Esophagus muscularis mucosa (tissue), 4 donors: ENCODE measurements around the gene SLC35B2.

Experiments used
- EP300 ChIP-seq: sonication (generic); formaldehyde crosslinking; IDR thresholded peaks from one replicate; pipeline ENCODE4 v1.6.1; 2017; ENCODE audit warnings: antibody characterized with exemption
- POLR2A ChIP-seq: fragments of 450-650 bp; IDR thresholded peaks from one replicate; pipeline ENCODE4 v1.6.1; 2017; ENCODE audit warnings: antibody characterized with exemption, moderate library complexity, mild to moderate bottlenecking, low read depth
- POLR2AphosphoS5 ChIP-seq, 2 donors: sonication (generic); formaldehyde crosslinking; IDR thresholded peaks; one replicate each; pipeline ENCODE4 v1.6.1; 2017; ENCODE audit warnings: antibody characterized with exemption in 2 of 2
- TF ChIP-seq, protein P1 (sequence below), 3 experiments: fragments of 200-600 bp in 2 of 3; fragments of 450-650 bp in 1 of 3; sonication (generic) in 2 of 3; IDR thresholded peaks; one replicate each; pipeline ENCODE4 v1.5.1; 2017 to 2019; ENCODE audit warnings: antibody characterized with exemption in 3 of 3, mild to moderate bottlenecking in 2 of 3, moderate library complexity in 1 of 3

DNA sequence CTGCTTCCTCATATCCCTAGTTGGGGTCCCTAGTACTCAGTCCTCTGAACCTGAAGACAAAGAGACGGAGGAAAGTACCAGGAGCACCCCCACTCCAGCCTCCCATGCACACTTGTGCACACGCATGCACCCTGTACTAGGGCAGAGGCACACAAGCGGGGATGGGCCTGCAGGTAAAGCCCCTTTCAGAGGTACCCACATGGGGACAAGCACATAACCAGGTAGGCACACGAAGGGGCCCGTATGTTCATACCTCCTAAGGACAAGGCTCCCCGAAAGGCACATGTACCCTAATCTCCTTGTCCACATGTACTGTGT lies 14.0 kb upstream of the SLC35B2 start:
- TF ChIP-seq, protein P1, sequence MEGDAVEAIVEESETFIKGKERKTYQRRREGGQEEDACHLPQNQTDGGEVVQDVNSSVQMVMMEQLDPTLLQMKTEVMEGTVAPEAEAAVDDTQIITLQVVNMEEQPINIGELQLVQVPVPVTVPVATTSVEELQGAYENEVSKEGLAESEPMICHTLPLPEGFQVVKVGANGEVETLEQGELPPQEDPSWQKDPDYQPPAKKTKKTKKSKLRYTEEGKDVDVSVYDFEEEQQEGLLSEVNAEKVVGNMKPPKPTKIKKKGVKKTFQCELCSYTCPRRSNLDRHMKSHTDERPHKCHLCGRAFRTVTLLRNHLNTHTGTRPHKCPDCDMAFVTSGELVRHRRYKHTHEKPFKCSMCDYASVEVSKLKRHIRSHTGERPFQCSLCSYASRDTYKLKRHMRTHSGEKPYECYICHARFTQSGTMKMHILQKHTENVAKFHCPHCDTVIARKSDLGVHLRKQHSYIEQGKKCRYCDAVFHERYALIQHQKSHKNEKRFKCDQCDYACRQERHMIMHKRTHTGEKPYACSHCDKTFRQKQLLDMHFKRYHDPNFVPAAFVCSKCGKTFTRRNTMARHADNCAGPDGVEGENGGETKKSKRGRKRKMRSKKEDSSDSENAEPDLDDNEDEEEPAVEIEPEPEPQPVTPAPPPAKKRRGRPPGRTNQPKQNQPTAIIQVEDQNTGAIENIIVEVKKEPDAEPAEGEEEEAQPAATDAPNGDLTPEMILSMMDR (IDR thresholded peaks at IDR 0.05) = no peak
- TF ChIP-seq POLR2A (no peak), POLR2AphosphoS5 (IDR thresholded peaks at IDR 0.05) (no peak), EP300 (no peak)
